ENCODE data around the gene UQCRC1. TPM values are rescaled to one million over a fixed set of nuclear protein-coding genes. Genes with fewer than 3 reads are reported as not detected.
A peak's percentile ranks its signal among the peaks of the same experiment; 100 is the strongest.

Gene UQCRC1
- total RNA-seq, 1 experiment from 2014 or later = 323 TPM

- TF ChIP-seq ZBTB43 (CRISPR knock-in tag; IDR thresholded peaks at IDR 0.05) (no peak), FOXP4 (CRISPR knock-in tag; IDR thresholded peaks at IDR 0.05) (no peak), MLX (CRISPR knock-in tag; IDR thresholded peaks at IDR 0.05) (no peak)
Measured at GRCh38 chr3:48566401-48566760, 43.1 kb downstream of the UQCRC1 start (continued).

GRCh38 chr3:48565591-48566400, 43.6 kb downstream of the UQCRC1 start:
- CTCF ChIA-PET = interaction anchor here (2.2 kb wide), 1 partner anchor 8 kb away, joined by 11 read pairs; the partner anchor contains the start of gene PFKFB4
- ATAC-seq = no peak

More at GRCh38 chr3:48565591-48566400, 43.6 kb downstream of the UQCRC1 start:
- Mint-ChIP-seq H3K27me3 (ENCODE audit: low read depth) (no peaks in the 10 kb centered on the region), H3K9me3 (no peaks in the 10 kb centered on the region), H3K27ac (0 out of 2 replicates have a peak overlapping the region, but pooled peaks have one; percentile 6), H3K4me3 (no peak overlapping the region), H3K36me3 (no peaks in the 10 kb centered on the region), H3K4me1 (peaks cover 20% of the 10 kb centered on the region)
- POLR2A ChIA-PET = no interaction called here
- no peak for DNase-seq (ENCODE audit: low spot score)
- TF ChIP-seq NR3C1 (CRISPR knock-in tag; conservative IDR thresholded peaks at IDR 0.05; ENCODE audit: low read depth) = no peak
- no peak for TF ChIP-seq IRF2 (CRISPR knock-in tag; IDR thresholded peaks at IDR 0.05; ENCODE audit: borderline replicate concordance, low read depth)
- TF ChIP-seq ZSCAN18 (CRISPR knock-in tag; IDR thresholded peaks at IDR 0.05) = no peak
- TF ChIP-seq ZNF219 (CRISPR knock-in tag; IDR thresholded peaks at IDR 0.05; ENCODE audit: borderline replicate concordance) = no peak
- TF ChIP-seq ZNF416 (CRISPR knock-in tag; IDR thresholded peaks at IDR 0.05) = no peak
- no peak for TF ChIP-seq ARID4B (CRISPR knock-in tag; IDR thresholded peaks at IDR 0.05; ENCODE audit: borderline replicate concordance)
- TF ChIP-seq ESRRA (CRISPR knock-in tag; IDR thresholded peaks at IDR 0.05; ENCODE audit: borderline replicate concordance) = no peak
- TF ChIP-seq ZNF423 (CRISPR knock-in tag; IDR thresholded peaks at IDR 0.05) = no peak
- TF ChIP-seq NR2C2 (CRISPR knock-in tag; IDR thresholded peaks at IDR 0.05) = no peak
- no peak for TF ChIP-seq ZNF281 (CRISPR knock-in tag; IDR thresholded peaks at IDR 0.05)
- no peak for TF ChIP-seq FOXP1 (CRISPR knock-in tag; IDR thresholded peaks at IDR 0.05; ENCODE audit: borderline replicate concordance)
- TF ChIP-seq SMAD4 (CRISPR knock-in tag; IDR thresholded peaks at IDR 0.05) = no peak
- TF ChIP-seq NFATC4 (CRISPR knock-in tag; IDR thresholded peaks at IDR 0.05) = no peak
- TF ChIP-seq RORB (CRISPR knock-in tag; IDR thresholded peaks at IDR 0.05) = no peak

All from WTC11 (cell line).